ENCODE results near the gene APOA5.

Gene APOA5

GRCh38 chr11:116794851-116795250, 3.2 kb upstream of the APOA5 start:
- no peak for DNase-seq

- no peak for DNase-seq
These were observed 2.1 kb upstream of the APOA5 start for GRCh38 chr11:116793772-116794097.

GRCh38 chr11:116792869-116793771, 1.4 kb upstream of the APOA5 start:
- DNase-seq: no peak

GRCh38 chr11:116792144-116792868, 627 bp upstream of the APOA5 start:
- no peak for DNase-seq

GRCh38 chr11:116791002-116791812, 472 bp downstream of the APOA5 start:
- DNase-seq: peak; percentile 65 to 76

GRCh38 chr11:116790167-116791001, 1.3 kb downstream of the APOA5 start:
- no peak for DNase-seq

- no peak for DNase-seq
These were observed 2.7 kb downstream of the APOA5 start for GRCh38 chr11:116788975-116789374.

GRCh38 chr11:116788534-116788933, 3.1 kb downstream of the APOA5 start:
- DNase-seq: no peak

- peak; percentile 79 to 81 for DNase-seq
These were observed 3.7 kb downstream of the APOA5 start, which contains the start of gene ZPR1 for GRCh38 chr11:116787786-116788486. ZPR1 (minus strand) TSS chr11:116788023; CDS start chr11:116787990, 33 bp downstream.

GRCh38 chr11:116787436-116787785, 4.3 kb downstream of the APOA5 start:
- no peak for DNase-seq

- DNase-seq: no peak
These were observed 4.7 kb downstream of the APOA5 start for GRCh38 chr11:116786966-116787365.

- DNase-seq: no peak
These were observed 5.4 kb downstream of the APOA5 start for GRCh38 chr11:116786326-116786725.

GRCh38 chr11:116782728-116783127, 9.0 kb downstream of the APOA5 start:
- DNase-seq: no peak

GRCh38 chr11:116778556-116778955, 13.1 kb downstream of the APOA5 start:
- no peak for DNase-seq

GRCh38 chr11:116777056-116777455, 14.6 kb downstream of the APOA5 start:
- no peak for DNase-seq

- no peak for DNase-seq
These were observed 15.1 kb downstream of the APOA5 start for GRCh38 chr11:116776522-116776984.

GRCh38 chr11:116775975-116776374, 15.7 kb downstream of the APOA5 start:
- no peak for DNase-seq

GRCh38 chr11:116774661-116775060, 17.0 kb downstream of the APOA5 start:
- DNase-seq: no peak

GRCh38 chr11:116773203-116774097, 18.2 kb downstream of the APOA5 start:
- no peak for DNase-seq

- DNase-seq: peak; percentile 91 to 92
These were observed 19.1 kb downstream of the APOA5 start, which contains the start of gene BUD13 for GRCh38 chr11:116772443-116773202. BUD13 (minus strand) TSS chr11:116772987; CDS start chr11:116772964, 23 bp downstream.

All from activated CD4-positive, alpha-beta T cell treated with anti-CD3 and anti-CD28 coated beads for 4 hours (primary cell).